ENCODE measurements around the gene GRIK5. TPM values are rescaled to one million over a fixed set of nuclear protein-coding genes. Genes with fewer than 3 reads are reported as not detected.
"Not testable (repeated sequence)": the region's sequence is repeated elsewhere in the genome, so short reads cannot be mapped to it uniquely, and the experiment has no call there.

GRIK5 gene
- total RNA-seq, 1 donor, result 0.18 TPM

- no peak for DNase-seq (ENCODE audit: low read depth)
- no peak for TF ChIP-seq CTCF (IDR thresholded peaks at IDR 0.05; ENCODE audit: insufficient read depth, low read length)
- H3K4me3 ChIP-seq (ENCODE audit: low read depth, low read length), result no peak overlapping the region
These were observed 35.4 kb upstream of the GRIK5 start for GRCh38 chr19:42105368-42105767.

- DNase-seq (ENCODE audit: low read depth), result no peak
- H3K4me3 ChIP-seq (ENCODE audit: low read depth, low read length), result no peak overlapping the region
- TF ChIP-seq CTCF (IDR thresholded peaks at IDR 0.05; ENCODE audit: insufficient read depth, low read length), result no peak
These were observed 32.9 kb upstream of the GRIK5 start for GRCh38 chr19:42102877-42103276.

GRCh38 chr19:42100241-42100640 is 30.2 kb upstream of the GRIK5 start:
- not testable (repeated sequence) for DNase-seq (ENCODE audit: low read depth); H3K4me3 ChIP-seq (ENCODE audit: low read depth, low read length)

GRCh38 chr19:42099336-42099925 is 29.4 kb upstream of the GRIK5 start:
- DNase-seq (ENCODE audit: low read depth), result no peak
- no peak overlapping the region for H3K4me3 ChIP-seq (ENCODE audit: low read depth, low read length)
- no peak for TF ChIP-seq CTCF (IDR thresholded peaks at IDR 0.05; ENCODE audit: insufficient read depth, low read length)

- TF ChIP-seq CTCF (IDR thresholded peaks at IDR 0.05; ENCODE audit: insufficient read depth, low read length), result no peak
- DNase-seq (ENCODE audit: low read depth), result no peak
These were observed 28.8 kb upstream of the GRIK5 start for GRCh38 chr19:42098781-42099180.

GRCh38 chr19:42097461-42097860 is 27.5 kb upstream of the GRIK5 start:
- H3K4me3 ChIP-seq (ENCODE audit: low read depth, low read length), result no peak overlapping the region
- no peak for TF ChIP-seq CTCF (IDR thresholded peaks at IDR 0.05; ENCODE audit: insufficient read depth, low read length)
- no peak for DNase-seq (ENCODE audit: low read depth)

More at GRCh38 chr19:42098781-42099180, 28.8 kb upstream of the GRIK5 start:
- no peak overlapping the region for H3K4me3 ChIP-seq (ENCODE audit: low read depth, low read length)

- no peak for DNase-seq (ENCODE audit: low read depth)
- no peak overlapping the region for H3K4me3 ChIP-seq (ENCODE audit: low read depth, low read length)
- no peak for TF ChIP-seq CTCF (IDR thresholded peaks at IDR 0.05; ENCODE audit: insufficient read depth, low read length)
These were observed 26.3 kb upstream of the GRIK5 start for GRCh38 chr19:42096255-42096837.
